Psoas muscle (tissue), 8 donors: ENCODE measurements around the gene PCYOX1L. TPM values are rescaled to one million over a fixed set of nuclear protein-coding genes. Genes with fewer than 3 reads are reported as not detected.

ENCODE experiments used
- ATAC-seq, 4 donors: fragments of 200-7000 bp; cut with Tn5 transposase; one replicate each; pipeline ENCODE4 v1.9.1; 2020; ENCODE audit warnings: moderate library complexity in 3 of 4, mild to moderate bottlenecking in 2 of 4
- DNase-seq, 2 donors: peaks; one replicate each; pipeline ENCODE4 v3.0.0-alpha.2; 2020
- H3K27ac ChIP-seq: fragments of 200-600 bp; one replicate; pipeline ENCODE4 v1.8.0; 2022
- H3K27me3 ChIP-seq, 3 donors: fragments of 200-600 bp in 1 of 3; one replicate each; pipeline versions ENCODE4 v1.6.1 to v1.8.0; 2013 to 2022; ENCODE audit warnings: low read length in 2 of 3, mild to moderate bottlenecking in 2 of 3, moderate library complexity in 1 of 3; ENCODE audit not compliant: insufficient read depth in 3 of 3
- H3K36me3 ChIP-seq, 2 donors: fragments of 200-600 bp in 1 of 2; one replicate each; pipeline versions ENCODE4 v1.6.1 to v1.8.0; 2013 to 2022; ENCODE audit warnings: low read depth in 1 of 2, mild to moderate bottlenecking in 1 of 2, moderate library complexity in 1 of 2; ENCODE audit not compliant: insufficient read depth in 1 of 2
- H3K4me1 ChIP-seq: fragments of 200-600 bp; one replicate; pipeline ENCODE4 v1.8.0; 2022
- H3K4me3 ChIP-seq: fragments of 200-600 bp; one replicate; pipeline ENCODE4 v1.8.0; 2022; ENCODE audit warnings: mild to moderate bottlenecking
- H3K9me3 ChIP-seq: fragments of 200-600 bp; one replicate; pipeline ENCODE4 v1.8.0; 2022
- WGBS, 3 donors: extraction: QIAGEN DNeasy Blood & Tissue Kit; methylation state at CpG; one replicate each; pipeline versions ENCODE4 v1.1.6 to v1.1.7; 2013; 5-methylcytosine and 5-hydroxymethylcytosine counted together
- intact Hi-C, 2 donors: fragments of 100-400 bp; cut with DNase I; formaldehyde crosslinking; loops; one replicate each; pipeline versions ENCODE4 v1.11.0 to v1.14.2; 2022
- polyA plus RNA-seq, 3 donors: library from polyadenylated mRNA; stranded (reverse); fragments of 200-250 nt; gene quantifications; one replicate each; pipeline ENCODE4 v1.2.3, GENCODE V29; 2013
- total RNA-seq, 4 donors: library from RNA; stranded (reverse); fragmentation: NEBNext Ultra II Directional in 2 of 4; extraction: Animal tissue kit (Norgen Biotek cat#: 25700) in 2 of 4; gene quantifications; one replicate each; pipeline versions ENCODE4 v1.2.1 to v1.2.4, GENCODE V29; 2021 to 2023
- TF ChIP-seq, protein P1 (sequence below): fragments of 200-600 bp; IDR thresholded peaks from one replicate; pipeline ENCODE4 v1.8.0; 2022; ENCODE audit warnings: antibody characterized with exemption
- donor health status: healthy with polysubstance abuse.
- donor health status: DM: no; HTN: no; CAD: no; lungs with moderate emphysema.
- donor health status: Bipolar disorder and iron deficiency.
- donor health status: healthy.
- donor health status: DM: yes; HTN: yes; CAD: no.
- donor health status: DM: no; HTN: no; CAD: no.
- donor health status: DM: no; HTN: no; CAD: no.
- donor health status: DM: yes; HTN: yes; CAD: no.

The PCYOX1L gene
- total and polyA plus RNA-seq, 7 donors, result 0.28 to 2.7 (median 0.70) TPM

DNA sequence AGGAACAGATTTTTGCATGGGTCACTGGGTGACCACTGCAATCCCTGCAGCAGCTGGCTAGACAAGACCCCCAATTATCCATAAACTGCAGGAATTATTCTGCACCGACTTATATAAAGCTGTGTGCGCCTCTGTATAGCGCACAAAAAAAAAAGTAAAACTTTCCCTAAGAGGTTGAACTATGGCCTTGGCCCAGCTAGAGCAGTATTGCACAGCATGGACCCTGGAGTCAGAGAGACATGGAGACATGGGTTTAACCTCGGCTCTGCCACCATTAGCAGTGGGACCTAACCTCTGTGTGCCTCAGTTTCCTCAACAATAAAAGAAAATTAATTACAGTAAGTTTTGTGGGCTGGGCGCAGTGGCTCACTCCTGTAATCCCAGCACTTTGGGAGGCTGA, 29.7 kb upstream of the PCYOX1L start:
- Histone ChIP-seq H3K27me3 (no peaks in the 10 kb centered on the region), H3K4me3 (no peak overlapping the region), H3K36me3 (peaks cover 7 to 97% of the 10 kb centered on the region in 2 donors), H3K27ac (no peak overlapping the region), H3K9me3 (no peaks in the 10 kb centered on the region), H3K4me1 (peaks cover 7% of the 10 kb centered on the region)
- no peak for DNase-seq
- TF ChIP-seq, protein P1, sequence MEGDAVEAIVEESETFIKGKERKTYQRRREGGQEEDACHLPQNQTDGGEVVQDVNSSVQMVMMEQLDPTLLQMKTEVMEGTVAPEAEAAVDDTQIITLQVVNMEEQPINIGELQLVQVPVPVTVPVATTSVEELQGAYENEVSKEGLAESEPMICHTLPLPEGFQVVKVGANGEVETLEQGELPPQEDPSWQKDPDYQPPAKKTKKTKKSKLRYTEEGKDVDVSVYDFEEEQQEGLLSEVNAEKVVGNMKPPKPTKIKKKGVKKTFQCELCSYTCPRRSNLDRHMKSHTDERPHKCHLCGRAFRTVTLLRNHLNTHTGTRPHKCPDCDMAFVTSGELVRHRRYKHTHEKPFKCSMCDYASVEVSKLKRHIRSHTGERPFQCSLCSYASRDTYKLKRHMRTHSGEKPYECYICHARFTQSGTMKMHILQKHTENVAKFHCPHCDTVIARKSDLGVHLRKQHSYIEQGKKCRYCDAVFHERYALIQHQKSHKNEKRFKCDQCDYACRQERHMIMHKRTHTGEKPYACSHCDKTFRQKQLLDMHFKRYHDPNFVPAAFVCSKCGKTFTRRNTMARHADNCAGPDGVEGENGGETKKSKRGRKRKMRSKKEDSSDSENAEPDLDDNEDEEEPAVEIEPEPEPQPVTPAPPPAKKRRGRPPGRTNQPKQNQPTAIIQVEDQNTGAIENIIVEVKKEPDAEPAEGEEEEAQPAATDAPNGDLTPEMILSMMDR, result no peak
- 90 to 91% (median 91%) methylated on average over 5 of the region's 5 CpGs for WGBS, 3 donors
- intact Hi-C loops, result no loop called here
- ATAC-seq, result no peak

DNA sequence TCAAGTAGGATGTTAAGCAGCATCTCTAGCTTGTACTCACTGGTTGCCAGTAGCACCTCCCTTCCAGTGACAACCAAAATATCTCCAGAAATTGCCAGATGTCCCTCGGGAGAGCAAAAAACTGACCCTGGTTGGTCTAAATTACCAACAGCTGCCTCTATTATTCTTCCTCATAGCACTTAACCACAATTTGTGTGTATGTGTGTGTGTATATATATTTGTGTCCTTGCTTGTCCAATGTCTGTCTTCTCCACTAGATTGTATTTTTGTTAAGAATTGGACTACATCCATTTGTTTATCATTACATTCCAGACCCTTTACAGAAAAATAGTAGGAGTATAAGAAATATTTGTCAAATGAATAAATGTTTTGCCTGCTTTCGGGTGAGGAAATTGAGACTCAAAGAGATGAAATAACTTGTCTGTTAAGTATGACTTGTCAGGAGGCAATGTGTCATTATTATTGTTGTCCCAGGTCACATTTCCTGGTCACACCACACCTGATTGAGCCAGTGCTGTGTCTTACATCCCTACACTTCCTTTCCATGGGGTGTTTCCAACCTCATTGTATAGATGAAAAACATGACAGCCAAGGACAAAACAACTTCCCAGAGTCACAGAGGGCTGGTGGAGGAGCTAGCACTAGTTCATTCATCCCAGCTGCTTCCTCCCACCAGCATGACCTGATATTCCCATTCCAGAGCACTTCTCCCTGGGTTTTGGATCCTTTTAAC, 24.0 kb upstream of the PCYOX1L start:
- no peak overlapping the region for H3K4me3 ChIP-seq
- peaks cover 3 to 100% of the 10 kb centered on the region in 2 donors for H3K36me3 ChIP-seq
- H3K27ac ChIP-seq, result peak overlapping the region; percentile 25
- TF ChIP-seq, protein P1, result no peak
- no peaks in the 10 kb centered on the region for H3K9me3 ChIP-seq
- WGBS, 3 donors, result 76 to 80% (median 78%) methylated on average over 2 of the region's 2 CpGs
- ATAC-seq, result no peak
- H3K27me3 ChIP-seq, result no peaks in the 10 kb centered on the region
- DNase-seq, result no peak
- intact Hi-C loops, result no loop called here
- H3K4me1 ChIP-seq, result no peaks in the 10 kb centered on the region

DNA sequence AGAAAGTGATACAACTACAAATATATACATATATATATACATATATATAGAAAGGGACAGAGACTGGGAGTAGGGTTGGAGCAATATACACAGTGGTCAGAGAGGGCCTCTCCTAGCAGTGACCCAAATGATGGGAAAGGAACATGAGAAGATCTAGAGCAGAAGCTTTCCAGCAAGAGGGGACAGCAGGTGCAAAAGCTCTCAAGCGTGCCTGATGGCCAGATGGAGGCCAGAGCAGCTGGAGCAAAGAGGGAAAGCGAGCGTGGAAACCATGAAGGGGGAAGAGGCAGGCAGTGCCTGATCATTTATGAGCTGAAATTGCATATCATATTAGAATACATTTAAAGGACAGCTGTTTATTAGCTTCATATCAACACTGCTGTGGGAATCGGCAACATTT, 20.1 kb upstream of the PCYOX1L start:
- Histone ChIP-seq H3K36me3 (peaks cover 5 to 92% of the 10 kb centered on the region in 2 donors), H3K27ac (no peak overlapping the region)

DNA sequence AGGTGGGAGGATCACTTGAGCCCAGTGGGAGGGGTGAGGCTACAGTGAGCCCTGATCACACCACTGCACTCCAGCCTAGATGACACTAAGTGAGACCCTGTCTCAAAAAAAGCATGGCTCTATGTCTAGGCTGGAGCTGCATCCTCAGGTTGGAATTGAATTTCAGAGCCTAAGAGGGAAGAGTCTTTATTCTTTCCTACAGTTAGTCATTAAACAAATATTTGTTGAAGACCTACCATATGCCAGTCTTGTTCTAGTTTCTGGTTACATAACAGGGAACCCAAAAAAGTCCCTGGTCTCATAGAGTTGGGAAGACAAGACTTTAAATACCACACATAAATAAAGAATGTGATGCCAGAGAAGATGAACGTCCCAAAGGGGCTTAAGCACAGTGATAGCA, 19.5 kb upstream of the PCYOX1L start:
- Histone ChIP-seq H3K27ac (no peak overlapping the region), H3K4me1 (no peaks in the 10 kb centered on the region), H3K36me3 (peaks cover 3 to 86% of the 10 kb centered on the region in 2 donors), H3K9me3 (no peaks in the 10 kb centered on the region), H3K27me3 (no peaks in the 10 kb centered on the region), H3K4me3 (no peak overlapping the region)
- ATAC-seq, result no peak
- WGBS, 3 donors, result 65 to 77% (median 73%) methylated on average over 1 of the region's 1 CpG
- intact Hi-C loops, result no loop called here
- DNase-seq, result no peak
- TF ChIP-seq, protein P1, result no peak

More for the DNA sequence above, 20.1 kb upstream of the PCYOX1L start:
- no peak for DNase-seq
- Histone ChIP-seq H3K4me1 (no peaks in the 10 kb centered on the region), H3K27me3 (no peaks in the 10 kb centered on the region), H3K4me3 (no peak overlapping the region), H3K9me3 (no peaks in the 10 kb centered on the region)
- TF ChIP-seq, protein P1, result no peak
- peak in 1 of 4 donors; percentile 49 for ATAC-seq
- WGBS, 3 donors, result 56 to 72% (median 61%) methylated on average over 4 of the region's 4 CpGs
- intact Hi-C loops, result no loop called here

DNA sequence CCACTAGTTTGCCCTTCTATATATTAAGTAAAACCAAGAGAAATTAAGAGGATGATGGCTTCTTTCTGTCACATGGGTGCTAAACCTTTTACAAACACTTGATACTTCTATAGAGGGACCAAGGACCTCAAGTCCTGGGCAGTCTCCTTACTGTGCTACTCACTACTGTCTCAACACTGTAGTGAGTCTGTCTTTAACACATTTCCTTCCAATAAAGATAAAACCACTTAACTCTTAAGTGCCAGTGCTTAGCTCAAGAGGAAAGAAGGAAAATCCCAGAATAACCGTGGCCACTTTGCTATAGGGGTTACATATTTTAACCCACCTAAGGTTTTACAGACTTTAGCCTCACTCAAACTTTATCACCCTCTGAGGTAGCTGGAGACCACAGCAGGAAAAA, 16.9 kb upstream of the PCYOX1L start:
- TF ChIP-seq, protein P1, result no peak
- intact Hi-C loops, result no loop called here
- 73 to 84% (median 82%) methylated on average over 1 of the region's 1 CpG for WGBS, 3 donors

More for the DNA sequence above, 16.9 kb upstream of the PCYOX1L start:
- no peak overlapping the region for H3K4me3 ChIP-seq
- H3K9me3 ChIP-seq, result no peaks in the 10 kb centered on the region
- H3K27me3 ChIP-seq, result no peaks in the 10 kb centered on the region
- ATAC-seq (no peak), DNase-seq (no peak)
- H3K27ac ChIP-seq, result no peak overlapping the region
- H3K36me3 ChIP-seq, result peaks cover 3 to 60% of the 10 kb centered on the region in 2 donors
- H3K4me1 ChIP-seq, result peaks cover 8% of the 10 kb centered on the region
